ENCODE measurements around the gene SLC25A14.

SLC25A14 gene

GRCh38 chrX:130418740-130419139, 79.0 kb downstream of the SLC25A14 start:
- POLR2A ChIA-PET, result no interaction called here
- CTCF ChIA-PET, result no interaction called here
- no peak for DNase-seq
- no peaks in the 10 kb centered on the region for H3K27me3 ChIP-seq (replicated peaks in 2 of 5; ENCODE audit: control insufficient read depth in 4 of 5, insufficient read depth in 5 of 5, low read length in 4 of 5)
- peaks cover 0 to 6% (median 2%) of the 10 kb centered on the region in 4 experiments for H3K36me3 ChIP-seq (ENCODE audit: control insufficient read depth in 4 of 4, insufficient read depth in 4 of 4, low read length in 3 of 4)
- WGBS (ENCODE audit: insufficient coverage), result 83% methylated on average over 4 of the region's 4 CpGs
- H3K4me1 ChIP-seq (ENCODE audit: control extremely low read depth in 1 of 4, control insufficient read depth in 4 of 4, insufficient read depth in 4 of 4, low read length in 3 of 4), result no peaks in the 10 kb centered on the region
- H3K9me3 ChIP-seq (ENCODE audit: control extremely low read depth in 1 of 5, control insufficient read depth in 4 of 5, insufficient read depth in 2 of 5, low read depth in 1 of 5, low read length in 4 of 5), result no peaks in the 10 kb centered on the region
- H3K27ac ChIP-seq (ENCODE audit: insufficient read depth in 1 of 2, low read depth in 1 of 2, low read length in 2 of 2, poor library complexity in 1 of 2, severe bottlenecking in 2 of 2), result no peak overlapping the region
- no peak overlapping the region for H3K4me3 ChIP-seq (ENCODE audit: control insufficient read depth in 1 of 7, extremely low read depth in 1 of 7, insufficient read depth in 4 of 7, low read depth in 2 of 7, low read length in 6 of 7)

DNA sequence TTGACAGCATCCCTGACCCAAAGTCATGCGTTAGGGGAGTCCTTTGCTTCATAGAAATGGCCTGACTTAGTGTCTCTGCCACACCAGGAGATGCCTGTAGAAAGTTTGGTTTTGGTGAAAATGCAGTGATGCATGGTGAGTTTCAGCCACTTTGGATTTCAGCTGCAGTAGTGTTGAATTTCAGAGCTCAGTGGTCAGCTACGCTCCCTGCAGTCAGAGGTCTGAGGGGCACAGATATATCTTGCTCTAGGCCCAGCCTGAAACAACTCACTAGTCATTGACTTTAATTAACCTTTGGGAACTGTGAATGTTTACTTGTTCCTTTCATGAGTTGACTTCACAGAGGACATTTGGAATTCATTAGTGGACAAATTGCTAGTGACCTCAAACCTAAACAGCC, 79.5 kb downstream of the SLC25A14 start:
- 94% methylated on average over 2 of the region's 2 CpGs for WGBS (ENCODE audit: insufficient coverage)
- CTCF ChIA-PET, result no interaction called here
- no peak overlapping the region for H3K4me3 ChIP-seq (ENCODE audit: control insufficient read depth in 1 of 7, extremely low read depth in 1 of 7, insufficient read depth in 4 of 7, low read depth in 2 of 7, low read length in 6 of 7)
- H3K27me3 ChIP-seq (replicated peaks in 2 of 5; ENCODE audit: control insufficient read depth in 4 of 5, insufficient read depth in 5 of 5, low read length in 4 of 5), result peaks cover 0 to 2% (median 0%) of the 10 kb centered on the region in 5 experiments
- peaks cover 0 to 4% (median 1%) of the 10 kb centered on the region in 4 experiments for H3K36me3 ChIP-seq (ENCODE audit: control insufficient read depth in 4 of 4, insufficient read depth in 4 of 4, low read length in 3 of 4)
- DNase-seq, result no peak
- H3K27ac ChIP-seq (ENCODE audit: insufficient read depth in 1 of 2, low read depth in 1 of 2, low read length in 2 of 2, poor library complexity in 1 of 2, severe bottlenecking in 2 of 2), result no peak overlapping the region
- POLR2A ChIA-PET, result no interaction called here
- no peaks in the 10 kb centered on the region for H3K4me1 ChIP-seq (ENCODE audit: control extremely low read depth in 1 of 4, control insufficient read depth in 4 of 4, insufficient read depth in 4 of 4, low read length in 3 of 4)
- H3K9me3 ChIP-seq (ENCODE audit: control extremely low read depth in 1 of 5, control insufficient read depth in 4 of 5, insufficient read depth in 2 of 5, low read depth in 1 of 5, low read length in 4 of 5), result no peaks in the 10 kb centered on the region

Data from common myeloid progenitor, CD34-positive (primary cell).